ENCODE measurements around the gene NHSL2. TPM values are rescaled to one million over a fixed set of nuclear protein-coding genes. Genes with fewer than 3 reads are reported as not detected.

Gene NHSL2
- total RNA-seq, 4 donors from 2014 or later: 1.6 to 6.0 (median 3.6) TPM

DNA sequence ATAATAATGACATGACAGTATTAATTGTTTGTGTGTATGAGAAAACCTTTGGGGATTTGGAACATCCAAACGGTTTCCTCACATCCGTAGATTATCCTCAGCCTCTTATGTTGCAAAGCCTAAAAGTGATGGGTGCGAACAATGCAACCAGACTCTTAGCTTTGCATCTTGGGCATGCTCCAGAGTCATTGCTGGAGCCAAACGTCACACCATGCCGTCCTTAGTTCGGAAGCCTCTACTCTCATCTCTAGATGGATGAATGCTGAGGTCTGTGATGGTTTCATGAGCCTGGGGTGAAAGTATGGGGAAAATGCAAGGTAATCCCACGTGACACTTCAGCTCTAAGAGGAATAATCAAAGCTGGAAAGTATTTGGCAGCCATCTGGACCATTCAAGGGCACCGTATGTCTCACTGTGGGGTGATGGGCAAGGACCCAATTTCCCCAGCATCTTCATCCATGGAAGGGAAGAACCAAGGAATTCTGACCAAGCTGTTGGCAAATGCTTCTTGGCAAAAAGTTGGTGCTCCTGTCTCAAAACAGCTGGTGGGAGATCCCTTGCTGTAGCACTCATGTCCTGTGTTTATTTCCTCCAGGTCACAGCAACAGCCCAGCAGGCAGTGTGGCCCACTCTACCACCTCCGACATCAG lies 227.3 kb downstream of the NHSL2 start:
- no peak for TF ChIP-seq POLR2AphosphoS5 (IDR thresholded peaks at IDR 0.05)
- no peak for TF ChIP-seq POLR2A (IDR thresholded peaks at IDR 0.05)
- TF ChIP-seq EP300 (IDR thresholded peaks at IDR 0.05; ENCODE audit: low read depth): no peak
- TF ChIP-seq, protein P1, sequence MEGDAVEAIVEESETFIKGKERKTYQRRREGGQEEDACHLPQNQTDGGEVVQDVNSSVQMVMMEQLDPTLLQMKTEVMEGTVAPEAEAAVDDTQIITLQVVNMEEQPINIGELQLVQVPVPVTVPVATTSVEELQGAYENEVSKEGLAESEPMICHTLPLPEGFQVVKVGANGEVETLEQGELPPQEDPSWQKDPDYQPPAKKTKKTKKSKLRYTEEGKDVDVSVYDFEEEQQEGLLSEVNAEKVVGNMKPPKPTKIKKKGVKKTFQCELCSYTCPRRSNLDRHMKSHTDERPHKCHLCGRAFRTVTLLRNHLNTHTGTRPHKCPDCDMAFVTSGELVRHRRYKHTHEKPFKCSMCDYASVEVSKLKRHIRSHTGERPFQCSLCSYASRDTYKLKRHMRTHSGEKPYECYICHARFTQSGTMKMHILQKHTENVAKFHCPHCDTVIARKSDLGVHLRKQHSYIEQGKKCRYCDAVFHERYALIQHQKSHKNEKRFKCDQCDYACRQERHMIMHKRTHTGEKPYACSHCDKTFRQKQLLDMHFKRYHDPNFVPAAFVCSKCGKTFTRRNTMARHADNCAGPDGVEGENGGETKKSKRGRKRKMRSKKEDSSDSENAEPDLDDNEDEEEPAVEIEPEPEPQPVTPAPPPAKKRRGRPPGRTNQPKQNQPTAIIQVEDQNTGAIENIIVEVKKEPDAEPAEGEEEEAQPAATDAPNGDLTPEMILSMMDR (IDR thresholded peaks at IDR 0.05): no peak
- H3K4me1 ChIP-seq: no peaks in the 10 kb centered on the region
- no peaks in the 10 kb centered on the region for H3K36me3 ChIP-seq
- H3K4me3 ChIP-seq: no peak overlapping the region
- no peaks in the 10 kb centered on the region for H3K27me3 ChIP-seq
- in situ Hi-C loops (cut with MboI; ENCODE audit: low pct_ligation_motif_present in 1 of 4, low pct_unique_long_range_greater_than_20kb in 1 of 4, low sequenced_read_pairs in 3 of 4) (loop anchor here in 1 of 4 donors (25.0 kb wide), 1 partner anchor 126 kb away; no protein-coding TSS in a partner anchor), intact Hi-C loops (cut with DNase I; ENCODE audit: low total_unique reads) (no loop called here)
- H3K27ac ChIP-seq: no peak overlapping the region
- DNase-seq: no peak
- no peaks in the 10 kb centered on the region for H3K9me3 ChIP-seq
- 80% methylated on average over 9 of the region's 9 CpGs; no CpG with 5 or more reads in 1 of the 2 donors for WGBS, 2 donors (ENCODE audit: low coverage in 1 of 2)

DNA sequence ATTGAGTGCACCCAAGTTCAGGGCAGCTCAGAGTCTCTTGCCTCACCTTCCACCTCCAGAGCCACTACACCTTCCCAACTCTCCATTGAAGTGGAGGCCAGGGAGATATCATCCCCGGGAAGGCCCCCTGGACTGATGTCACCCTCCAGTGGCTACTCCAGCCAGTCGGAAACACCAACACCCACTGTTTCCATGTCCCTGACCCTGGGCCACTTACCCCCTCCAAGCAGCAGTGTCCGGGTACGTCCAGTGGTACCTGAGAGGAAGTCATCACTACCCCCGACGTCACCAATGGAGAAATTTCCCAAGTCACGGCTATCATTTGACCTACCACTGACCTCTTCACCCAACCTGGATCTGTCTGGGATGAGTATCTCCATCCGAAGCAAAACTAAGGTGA lies 228.9 kb downstream of the NHSL2 start:
- TF ChIP-seq EP300 (IDR thresholded peaks at IDR 0.05; ENCODE audit: low read depth): no peak
- TF ChIP-seq, protein P1 (IDR thresholded peaks at IDR 0.05): no peak
- no peak for TF ChIP-seq POLR2AphosphoS5 (IDR thresholded peaks at IDR 0.05)
- TF ChIP-seq POLR2A (IDR thresholded peaks at IDR 0.05): no peak
- intact Hi-C loops (cut with DNase I; ENCODE audit: low total_unique reads) (no loop called here), in situ Hi-C loops (cut with MboI; ENCODE audit: low pct_ligation_motif_present in 1 of 4, low pct_unique_long_range_greater_than_20kb in 1 of 4, low sequenced_read_pairs in 3 of 4) (loop anchor here in 1 of 4 donors (25.0 kb wide), 1 partner anchor 127 kb away; no protein-coding TSS in a partner anchor)
- no peaks in the 10 kb centered on the region for H3K9me3 ChIP-seq
- H3K36me3 ChIP-seq: no peaks in the 10 kb centered on the region
- H3K27ac ChIP-seq: no peak overlapping the region
- no peaks in the 10 kb centered on the region for H3K4me1 ChIP-seq
- H3K4me3 ChIP-seq: no peak overlapping the region
- no peak for DNase-seq
- no peaks in the 10 kb centered on the region for H3K27me3 ChIP-seq
- 89% methylated on average over 8 of the region's 8 CpGs; no CpG with 5 or more reads in 1 of the 2 donors for WGBS, 2 donors (ENCODE audit: low coverage in 1 of 2)

DNA sequence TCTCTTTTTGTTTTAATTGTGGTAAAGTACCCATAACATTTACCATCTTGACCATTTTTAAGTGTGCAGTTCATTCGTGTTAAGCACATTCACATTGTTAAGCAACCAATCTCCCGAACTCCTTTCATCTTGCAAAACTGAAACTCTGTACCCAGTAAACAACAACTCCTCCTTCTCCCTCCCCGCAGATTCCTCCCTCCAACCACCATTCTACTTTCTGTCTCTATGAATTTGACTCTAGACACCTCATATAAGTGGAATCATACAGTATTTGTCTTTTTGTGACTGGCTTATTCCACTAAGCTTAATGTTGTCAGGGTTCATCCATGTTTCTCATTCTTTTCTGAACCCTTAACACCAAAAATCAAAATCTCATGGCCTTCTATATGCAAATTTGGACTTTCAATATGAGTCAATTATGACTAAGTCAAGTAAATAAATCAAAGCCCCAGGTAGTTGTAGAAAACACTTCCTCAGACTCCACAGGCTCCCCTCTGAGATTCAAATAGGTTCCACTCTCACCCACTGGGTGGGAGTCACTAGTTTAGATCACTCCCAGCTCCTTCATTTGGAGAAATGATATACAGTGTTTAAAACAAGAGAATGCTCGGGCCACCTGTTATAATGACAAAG lies 230.8 kb downstream of the NHSL2 start:
- Histone ChIP-seq H3K9me3 (no peaks in the 10 kb centered on the region), H3K4me3 (no peak overlapping the region), H3K36me3 (no peaks in the 10 kb centered on the region), H3K4me1 (no peaks in the 10 kb centered on the region), H3K27me3 (no peaks in the 10 kb centered on the region), H3K27ac (no peak overlapping the region)
- WGBS, 2 donors (ENCODE audit: low coverage in 1 of 2): 47% methylated on average over 4 of the region's 4 CpGs; no CpG with 5 or more reads in 1 of the 2 donors
- in situ Hi-C loops (cut with MboI; ENCODE audit: low pct_ligation_motif_present in 1 of 4, low pct_unique_long_range_greater_than_20kb in 1 of 4, low sequenced_read_pairs in 3 of 4): loop anchor here in 1 of 4 donors (25.0 kb wide), 1 partner anchor 129 kb away; no protein-coding TSS in a partner anchor
- intact Hi-C loops (cut with DNase I; ENCODE audit: low total_unique reads): no loop called here
- TF ChIP-seq POLR2AphosphoS5 (IDR thresholded peaks at IDR 0.05) (no peak), EP300 (IDR thresholded peaks at IDR 0.05; ENCODE audit: low read depth) (no peak), POLR2A (IDR thresholded peaks at IDR 0.05) (no peak)
- TF ChIP-seq, protein P1 (IDR thresholded peaks at IDR 0.05): no peak
- DNase-seq: no peak

DNA sequence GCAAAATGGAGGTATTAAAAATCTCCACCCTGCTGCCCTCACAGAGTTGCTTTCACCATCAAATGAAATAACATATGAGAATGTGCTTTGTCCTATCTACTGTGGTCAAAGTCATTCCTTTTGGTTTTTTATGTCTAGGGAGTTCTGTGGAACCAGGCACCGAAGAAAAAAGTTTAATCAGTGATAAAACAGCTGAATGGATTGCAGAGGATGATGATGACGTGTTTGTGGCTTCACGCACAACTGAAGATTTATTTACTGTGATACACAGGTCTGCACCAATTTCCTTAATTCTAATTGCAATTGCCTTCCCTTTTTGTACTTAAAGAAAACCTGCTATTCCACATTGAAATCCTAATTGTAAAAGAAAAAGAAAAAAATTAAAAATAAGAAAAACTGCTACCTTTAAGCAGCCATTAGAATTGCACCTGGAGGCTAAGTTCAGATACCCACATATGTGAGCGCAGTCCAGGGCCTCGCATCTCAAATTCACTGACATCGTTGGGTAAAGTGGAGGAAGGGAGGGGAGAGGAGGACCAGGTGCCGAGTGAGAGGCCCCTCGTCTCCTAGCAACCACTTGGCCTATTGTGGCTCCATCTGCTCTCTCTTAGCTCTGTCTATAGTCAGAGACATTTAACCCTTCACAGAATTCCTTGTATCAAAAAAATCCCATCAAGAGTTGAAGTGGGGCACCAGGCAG lies 231.6 kb downstream of the NHSL2 start:
- H3K36me3 ChIP-seq: no peaks in the 10 kb centered on the region
- no peaks in the 10 kb centered on the region for H3K4me1 ChIP-seq
- H3K9me3 ChIP-seq: no peaks in the 10 kb centered on the region
- no peaks in the 10 kb centered on the region for H3K27me3 ChIP-seq
- in situ Hi-C loops (cut with MboI; ENCODE audit: low pct_ligation_motif_present in 1 of 4, low pct_unique_long_range_greater_than_20kb in 1 of 4, low sequenced_read_pairs in 3 of 4): loop anchor here in 1 of 4 donors (25.0 kb wide), 1 partner anchor 130 kb away; no protein-coding TSS in a partner anchor
- TF ChIP-seq POLR2AphosphoS5 (IDR thresholded peaks at IDR 0.05) (no peak), POLR2A (IDR thresholded peaks at IDR 0.05) (no peak), EP300 (IDR thresholded peaks at IDR 0.05; ENCODE audit: low read depth) (no peak)
- TF ChIP-seq, protein P1 (IDR thresholded peaks at IDR 0.05): no peak
- DNase-seq: no peak
- intact Hi-C loops (cut with DNase I; ENCODE audit: low total_unique reads): no loop called here
- H3K4me3 ChIP-seq: no peak overlapping the region
- no peak overlapping the region for H3K27ac ChIP-seq
- WGBS, 2 donors (ENCODE audit: low coverage in 1 of 2): 59 to 66% methylated on average over 3 to 8 of the region's 8 CpGs
